Trophoblast cell (in vitro differentiated cells and primary cell): ENCODE data around the gene PLVAP.
A peak's percentile ranks its signal among the peaks of the same experiment; 100 is the strongest.

Experiments used
- DNase-seq, 2 donors: peaks; one replicate each; pipeline ENCODE4 v3.0.0-alpha.2; 2016
- H2AFZ ChIP-seq: 2 replicates; pipeline ENCODE4 v1.6.1; 2013; ENCODE audit warnings: low read length, moderate library complexity, mild to moderate bottlenecking; ENCODE audit not compliant: insufficient read depth, poor library complexity
- H2AK5ac ChIP-seq: 2 replicates; pipeline ENCODE4 v1.6.1; 2013; ENCODE audit warnings: mild to moderate bottlenecking, low read length
- H2BK120ac ChIP-seq: 2 replicates; pipeline ENCODE4 v1.6.1; 2013; ENCODE audit warnings: low read length, mild to moderate bottlenecking, moderate library complexity; ENCODE audit not compliant: insufficient read depth, poor library complexity
- H2BK12ac ChIP-seq: 2 replicates; pipeline ENCODE4 v1.6.1; 2013; ENCODE audit warnings: mild to moderate bottlenecking, low read length, moderate library complexity
- H2BK5ac ChIP-seq: 2 replicates; pipeline ENCODE4 v1.6.1; 2013; ENCODE audit warnings: low read length, low read depth, moderate library complexity, mild to moderate bottlenecking; ENCODE audit not compliant: poor library complexity
- H3K14ac ChIP-seq: 2 replicates; pipeline ENCODE4 v1.6.1; 2013; ENCODE audit warnings: mild to moderate bottlenecking, low read length
- H3K18ac ChIP-seq: 2 replicates; pipeline ENCODE4 v1.6.1; 2013; ENCODE audit warnings: mild to moderate bottlenecking, low read length
- H3K23ac ChIP-seq: 2 replicates; pipeline ENCODE4 v1.6.1; 2013; ENCODE audit warnings: low read length
- H3K27ac ChIP-seq: 2 replicates; pipeline ENCODE4 v1.5.1; 2013; ENCODE audit warnings: low read depth, mild to moderate bottlenecking, inconsistent platforms, low read length, moderate library complexity
- H3K27me3 ChIP-seq: 2 replicates; pipeline ENCODE4 v1.6.1; 2013; ENCODE audit warnings: inconsistent platforms, mild to moderate bottlenecking, low read length, moderate library complexity; ENCODE audit not compliant: insufficient read depth
- H3K36me3 ChIP-seq, 2 experiments: 1 replicate in 1 of 2; 2 replicates in 1 of 2; pipeline ENCODE4 v1.6.1; 2013; ENCODE audit warnings: low read length in 2 of 2, mild to moderate bottlenecking in 2 of 2, moderate library complexity in 1 of 2; ENCODE audit not compliant: insufficient read depth in 2 of 2, control insufficient read depth in 1 of 2
- H3K4ac ChIP-seq: 2 replicates; pipeline ENCODE4 v1.6.1; 2013; ENCODE audit warnings: low read depth, mild to moderate bottlenecking, low read length, moderate library complexity
- H3K4me1 ChIP-seq, 2 experiments: 1 replicate in 1 of 2; 2 replicates in 1 of 2; pipeline ENCODE4 v1.6.1; 2013; ENCODE audit warnings: low read length in 2 of 2, mild to moderate bottlenecking in 2 of 2, moderate library complexity in 1 of 2; ENCODE audit not compliant: insufficient read depth in 2 of 2, control insufficient read depth in 1 of 2
- H3K4me2 ChIP-seq: 2 replicates; pipeline ENCODE4 v1.6.1; 2013; ENCODE audit warnings: inconsistent platforms, mild to moderate bottlenecking, low read length, moderate library complexity
- H3K4me3 ChIP-seq: 2 replicates; pipeline ENCODE4 v1.5.1; 2013; ENCODE audit warnings: mild to moderate bottlenecking, low read depth, low read length, inconsistent platforms
- H3K79me1 ChIP-seq: one replicate; pipeline ENCODE4 v1.6.1; 2013; ENCODE audit warnings: low read length
- H3K79me2 ChIP-seq: 2 replicates; pipeline ENCODE4 v1.6.1; 2013; ENCODE audit warnings: low read length, mild to moderate bottlenecking; ENCODE audit not compliant: control insufficient read depth, insufficient read depth, poor library complexity
- H3K9ac ChIP-seq: 2 replicates; pipeline ENCODE4 v1.6.1; 2013; ENCODE audit warnings: mild to moderate bottlenecking, low read length
- H3K9me3 ChIP-seq: 2 replicates; pipeline ENCODE4 v1.6.1; 2013; ENCODE audit warnings: low read depth, mild to moderate bottlenecking, control low read depth, inconsistent platforms, low read length; ENCODE audit not compliant: insufficient read depth
- H4K12ac ChIP-seq: 2 replicates; pipeline ENCODE4 v1.6.1; 2013; ENCODE audit warnings: low read depth, mild to moderate bottlenecking, low read length, moderate library complexity
- H4K8ac ChIP-seq: 2 replicates; pipeline ENCODE4 v1.6.1; 2013; ENCODE audit warnings: low read depth, mild to moderate bottlenecking, low read length, moderate library complexity
- H4K91ac ChIP-seq: one replicate; pipeline ENCODE4 v1.6.1; 2013; ENCODE audit warnings: low read depth, mild to moderate bottlenecking, low read length, moderate library complexity
- WGBS: extraction: QIAGEN DNeasy Blood & Tissue Kit; methylation state at CpG from one replicate; pipeline ENCODE4 v1.1.7; 2013; ENCODE audit warnings: missing lambda C conversion rate; ENCODE audit not compliant: insufficient read length, insufficient coverage; ENCODE audit errors: extremely low coverage; 5-methylcytosine and 5-hydroxymethylcytosine counted together

The PLVAP gene

GRCh38 chr19:17305517-17306284 lies 71.4 kb downstream of the PLVAP start, which contains the start of gene MRPL34:
TSS of gene MRPL34 (plus strand) at chr19:17305872. CDS start at chr19:17305893, 21 bp downstream.
- Histone ChIP-seq H4K91ac (peak within 1 kb of the TSS; percentile 83), H2BK120ac (peak within 1 kb of the TSS; percentile 69), H2AK5ac (peak within 1 kb of the TSS; percentile 76), H2BK5ac (peak within 1 kb of the TSS; percentile 77), H3K79me1 (peaks cover 34% of the 10 kb centered on the region), H4K12ac (peak within 1 kb of the TSS; percentile 79), H3K79me2 (peaks cover 23% of the 10 kb centered on the region), H2BK12ac (peak within 1 kb of the TSS; percentile 37), H3K4ac (peak within 1 kb of the TSS; percentile 42), H3K18ac (peak within 1 kb of the TSS; percentile 58), H3K36me3 (peaks cover 8 to 9% of the 10 kb centered on the region in 2 experiments), H3K9ac (peak within 1 kb of the TSS; percentile 75), H2AFZ (peak within 1 kb of the TSS; percentile 89), H4K8ac (peak within 1 kb of the TSS; percentile 80), H3K27me3 (no peaks in the 10 kb centered on the region), H3K14ac (peak within 1 kb of the TSS; percentile 69), H3K27ac (peak within 1 kb of the TSS; percentile 76), H3K4me1 (peaks cover 30 to 39% of the 10 kb centered on the region in 2 experiments), H3K23ac (no peak within 1 kb of the TSS), H3K4me3 (peak within 1 kb of the TSS; percentile 83), H3K4me2 (peak within 1 kb of the TSS; percentile 81), H3K9me3 (no peaks in the 10 kb centered on the region)
- DNase-seq: peak; percentile 100
- no CpG with 5 or more reads among the region's 55 CpGs for WGBS

- Histone ChIP-seq H2BK12ac (no peak overlapping the region), H3K4ac (no peak overlapping the region), H2BK5ac (no peak overlapping the region), H3K27me3 (no peaks in the 10 kb centered on the region), H3K4me3 (no peak overlapping the region), H2BK120ac (no peak overlapping the region), H4K8ac (peak overlapping the region; percentile 8), H2AK5ac (no peak overlapping the region), H3K79me2 (peaks cover 19% of the 10 kb centered on the region), H3K36me3 (peaks cover 11 to 15% of the 10 kb centered on the region in 2 experiments), H3K4me2 (peak overlapping the region; percentile 59), H3K9me3 (no peaks in the 10 kb centered on the region), H3K18ac (no peak overlapping the region), H4K91ac (no peak overlapping the region), H3K27ac (peak overlapping the region; percentile 24), H3K4me1 (peaks cover 24 to 34% of the 10 kb centered on the region in 2 experiments), H3K23ac (no peak overlapping the region), H3K9ac (no peak overlapping the region), H2AFZ (no peak overlapping the region), H4K12ac (no peak overlapping the region), H3K79me1 (peaks cover 32% of the 10 kb centered on the region), H3K14ac (no peak overlapping the region)
- no peak for DNase-seq
- WGBS: no CpG with 5 or more reads among the region's 7 CpGs
Measured at GRCh38 chr19:17305216-17305516, 72.0 kb downstream of the PLVAP start.

- H3K79me2 ChIP-seq: peaks cover 14% of the 10 kb centered on the region
- peaks cover 23 to 32% of the 10 kb centered on the region in 2 experiments for H3K4me1 ChIP-seq
- no peak overlapping the region for H4K12ac ChIP-seq
- H3K9ac ChIP-seq: no peak overlapping the region
- DNase-seq: peak in 1 of 2 donors; percentile 70
- no peak overlapping the region for H2AFZ ChIP-seq
- H3K23ac ChIP-seq: no peak overlapping the region
- H4K91ac ChIP-seq: peak overlapping the region; percentile 41
- peaks cover 11 to 16% of the 10 kb centered on the region in 2 experiments for H3K36me3 ChIP-seq
- no peak overlapping the region for H3K4me3 ChIP-seq
- peak overlapping the region; percentile 4 for H3K4me2 ChIP-seq
- H3K79me1 ChIP-seq: peaks cover 27% of the 10 kb centered on the region
- no CpG with 5 or more reads among the region's 12 CpGs for WGBS
- H3K4ac ChIP-seq: no peak overlapping the region
- no peak overlapping the region for H2BK120ac ChIP-seq
- no peaks in the 10 kb centered on the region for H3K27me3 ChIP-seq
- no peak overlapping the region for H4K8ac ChIP-seq
- no peak overlapping the region for H2BK5ac ChIP-seq
- no peak overlapping the region for H3K18ac ChIP-seq
- no peak overlapping the region for H3K14ac ChIP-seq
- no peaks in the 10 kb centered on the region for H3K9me3 ChIP-seq
- H3K27ac ChIP-seq: no peak overlapping the region
- no peak overlapping the region for H2BK12ac ChIP-seq
- H2AK5ac ChIP-seq: no peak overlapping the region
Measured at GRCh38 chr19:17304386-17305215, 72.5 kb downstream of the PLVAP start.

- no peak overlapping the region for H3K4me2 ChIP-seq
- no peak overlapping the region for H2BK5ac ChIP-seq
- no peak overlapping the region for H3K14ac ChIP-seq
- H3K4me1 ChIP-seq: peaks cover 23 to 32% of the 10 kb centered on the region in 2 experiments
- no peak overlapping the region for H2AFZ ChIP-seq
- no peak overlapping the region for H3K23ac ChIP-seq
- no CpG with 5 or more reads among the region's 12 CpGs for WGBS
- H3K79me1 ChIP-seq: peaks cover 24% of the 10 kb centered on the region
- peak overlapping the region; percentile 29 for H2BK12ac ChIP-seq
- peaks cover 11 to 16% of the 10 kb centered on the region in 2 experiments for H3K36me3 ChIP-seq
- H3K9me3 ChIP-seq: no peaks in the 10 kb centered on the region
- no peak overlapping the region for H2AK5ac ChIP-seq
- H3K27ac ChIP-seq: no peak overlapping the region
- H3K4me3 ChIP-seq: no peak overlapping the region
- no peak for DNase-seq
- H3K4ac ChIP-seq: no peak overlapping the region
- H4K8ac ChIP-seq: no peak overlapping the region
- no peaks in the 10 kb centered on the region for H3K27me3 ChIP-seq
- H2BK120ac ChIP-seq: no peak overlapping the region
- peaks cover 11% of the 10 kb centered on the region for H3K79me2 ChIP-seq
- H4K91ac ChIP-seq: no peak overlapping the region
- no peak overlapping the region for H4K12ac ChIP-seq
- no peak overlapping the region for H3K9ac ChIP-seq
- H3K18ac ChIP-seq: no peak overlapping the region
Measured at GRCh38 chr19:17303940-17304267, 73.2 kb downstream of the PLVAP start.
